NT2/D1 (cell line): ENCODE results near the gene GHRH.

Experiments
- DNase-seq: peaks from one replicate; pipeline ENCODE4 v3.0.0-alpha.2; 2011; ENCODE audit warnings: low read depth, low spot score
- H3K27me3 ChIP-seq: 2 replicates; pipeline ENCODE4 v1.6.0; 2011; ENCODE audit warnings: mild to moderate bottlenecking; ENCODE audit not compliant: insufficient read length, insufficient read depth
- H3K36me3 ChIP-seq: 2 replicates; pipeline ENCODE4 v1.6.1; 2011; ENCODE audit warnings: mild to moderate bottlenecking, low read length, mixed read lengths; ENCODE audit not compliant: insufficient read depth, insufficient read length
- H3K4me1 ChIP-seq: 2 replicates; pipeline ENCODE4 v1.5.1; 2011; ENCODE audit not compliant: insufficient read depth, insufficient read length
- H3K4me3 ChIP-seq: 2 replicates; pipeline ENCODE4 v1.5.1; 2011; ENCODE audit warnings: low read depth; ENCODE audit not compliant: insufficient read length
- H3K9ac ChIP-seq: 2 replicates; pipeline ENCODE4 v1.6.0; 2011; ENCODE audit warnings: low read depth; ENCODE audit not compliant: insufficient read length
- H3K9me3 ChIP-seq: 2 replicates; pipeline ENCODE4 v1.5.1; 2011; ENCODE audit warnings: mild to moderate bottlenecking, low read length; ENCODE audit not compliant: insufficient read depth
- SUZ12 ChIP-seq: IDR thresholded peaks from 2 replicates; pipeline ENCODE4 v1.6.1; 2011; ENCODE audit not compliant: insufficient read length, insufficient read depth; ENCODE audit errors: extremely low read depth
- YY1 ChIP-seq: IDR thresholded peaks from 2 replicates; pipeline ENCODE4 v1.6.1; 2011; ENCODE audit not compliant: insufficient read length, insufficient read depth
- ZNF274 ChIP-seq: IDR thresholded peaks from 2 replicates; pipeline ENCODE4 v1.6.1; 2011; ENCODE audit warnings: mild to moderate bottlenecking, low read depth, low read length

Gene GHRH

GRCh38 chr20:37288091-37288490 is 26.5 kb upstream of the GHRH start:
- peaks cover 18% of the 10 kb centered on the region for H3K36me3 ChIP-seq
- DNase-seq: no peak
- peaks cover 7% of the 10 kb centered on the region; the same call in 1 of the 2 replicates for H3K9me3 ChIP-seq
- H3K9ac ChIP-seq: no peak overlapping the region
- no peaks in the 10 kb centered on the region for H3K27me3 ChIP-seq
- no peak for TF ChIP-seq SUZ12
- TF ChIP-seq ZNF274: no peak
- no peak for TF ChIP-seq YY1
- H3K4me1 ChIP-seq: peaks cover 6% of the 10 kb centered on the region
- H3K4me3 ChIP-seq: no peak overlapping the region

- Histone ChIP-seq H3K36me3 (no peaks in the 10 kb centered on the region), H3K4me3 (no peak overlapping the region), H3K27me3 (no peaks in the 10 kb centered on the region), H3K9me3 (no peaks in the 10 kb centered on the region), H3K4me1 (peaks cover 9% of the 10 kb centered on the region), H3K9ac (no peak overlapping the region)
- TF ChIP-seq YY1: no peak
- no peak for TF ChIP-seq ZNF274
- no peak for DNase-seq
Measured at GRCh38 chr20:37285664-37286374, 24.2 kb upstream of the GHRH start.

- no peaks in the 10 kb centered on the region for H3K9me3 ChIP-seq
- H3K9ac ChIP-seq: no peak overlapping the region
- no peak overlapping the region for H3K4me3 ChIP-seq
- TF ChIP-seq SUZ12 (no peak), ZNF274 (no peak), YY1 (no peak)
- DNase-seq: no peak
- H3K4me1 ChIP-seq: peaks cover 9% of the 10 kb centered on the region
- H3K27me3 ChIP-seq: no peaks in the 10 kb centered on the region
- no peaks in the 10 kb centered on the region for H3K36me3 ChIP-seq
Measured at GRCh38 chr20:37284691-37285161, 23.1 kb upstream of the GHRH start.

DNA sequence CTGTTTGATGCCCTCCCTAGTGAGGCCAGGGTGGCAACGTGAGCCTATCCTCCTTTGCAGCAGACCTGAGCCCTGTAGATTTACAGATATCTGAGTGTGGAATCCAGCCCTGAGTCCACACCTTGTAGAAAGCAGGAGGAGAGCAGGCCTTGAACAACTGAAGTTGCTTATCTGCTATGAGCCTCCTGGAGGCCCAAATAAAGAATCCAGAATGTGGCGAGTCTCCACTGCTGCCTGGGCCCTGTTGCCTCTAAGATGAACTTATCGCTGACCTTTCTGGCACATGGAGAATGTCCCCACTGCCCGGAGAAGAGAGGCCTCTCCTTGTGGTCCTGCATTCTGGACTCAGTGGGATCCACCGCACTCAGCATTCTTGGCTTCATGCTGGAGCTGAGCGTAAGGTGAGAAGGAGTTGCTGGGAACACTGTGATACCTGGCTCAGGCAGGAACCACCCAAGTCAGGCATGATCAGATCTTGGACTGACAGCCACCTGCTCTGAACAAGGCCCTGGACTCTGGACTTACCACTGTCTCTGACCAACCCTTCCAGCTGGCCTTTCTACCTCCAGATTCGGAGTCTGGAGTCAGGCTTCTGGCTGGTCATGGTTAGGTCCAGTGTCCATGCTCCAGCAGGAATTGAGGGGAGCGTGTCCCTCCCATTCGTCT is 22.0 kb upstream of the GHRH start:
- H3K9ac ChIP-seq: no peak overlapping the region
- no peak for DNase-seq
- H3K27me3 ChIP-seq: no peaks in the 10 kb centered on the region
- H3K4me3 ChIP-seq: no peak overlapping the region
- no peaks in the 10 kb centered on the region for H3K9me3 ChIP-seq
- TF ChIP-seq SUZ12 (no peak), YY1 (no peak), ZNF274 (no peak)
- H3K4me1 ChIP-seq: peaks cover 7% of the 10 kb centered on the region
- no peaks in the 10 kb centered on the region for H3K36me3 ChIP-seq

DNA sequence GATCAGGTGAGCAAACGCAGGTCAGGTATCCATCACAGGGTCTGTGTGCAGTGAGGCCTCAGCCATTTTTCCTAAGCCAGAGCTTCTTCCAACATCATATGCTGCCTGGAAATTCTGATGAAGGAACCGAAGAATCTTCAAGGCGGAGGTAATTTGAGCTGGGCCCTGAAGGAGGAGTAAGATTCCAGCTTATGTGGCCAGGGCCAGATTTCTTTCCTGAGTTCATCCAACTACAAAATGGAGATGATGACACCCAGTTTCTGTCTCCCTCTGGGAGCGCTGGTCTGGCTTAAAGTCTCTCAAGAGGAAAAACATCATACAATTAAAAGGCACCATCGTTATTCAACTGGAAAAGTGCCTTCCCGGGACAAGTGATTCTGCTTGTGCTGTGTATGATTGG is 20.9 kb upstream of the GHRH start:
- Histone ChIP-seq H3K9ac (no peak overlapping the region), H3K9me3 (no peaks in the 10 kb centered on the region), H3K4me3 (no peak overlapping the region), H3K27me3 (no peaks in the 10 kb centered on the region), H3K4me1 (peaks cover 6% of the 10 kb centered on the region), H3K36me3 (no peaks in the 10 kb centered on the region)
- TF ChIP-seq ZNF274 (no peak), SUZ12 (no peak), YY1 (no peak)
- DNase-seq: no peak

DNA sequence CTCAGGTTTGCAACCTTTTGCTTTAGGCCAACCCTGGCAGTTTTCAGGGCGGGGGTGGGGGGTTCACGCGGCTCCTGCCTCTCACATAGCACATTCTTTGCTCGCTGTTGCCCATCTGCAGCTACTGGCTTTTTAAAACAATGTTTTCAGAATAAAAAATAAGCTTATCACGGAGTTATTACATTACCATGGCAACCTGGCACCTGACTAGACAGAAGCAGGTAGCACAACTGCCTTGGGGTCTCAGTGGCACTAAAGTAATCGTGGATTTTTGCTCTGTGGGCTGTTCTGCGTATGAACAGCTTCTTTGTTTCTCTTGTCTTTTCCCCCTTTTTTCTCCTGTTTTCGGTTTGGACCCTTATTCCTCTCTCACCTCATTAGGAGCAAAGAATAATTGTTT is 18.8 kb upstream of the GHRH start:
- no peak for TF ChIP-seq ZNF274
- no peak for TF ChIP-seq YY1
- no peak for TF ChIP-seq SUZ12
- Histone ChIP-seq H3K27me3 (no peaks in the 10 kb centered on the region), H3K9me3 (no peaks in the 10 kb centered on the region), H3K4me1 (peaks cover 3% of the 10 kb centered on the region), H3K36me3 (no peaks in the 10 kb centered on the region), H3K4me3 (no peak overlapping the region), H3K9ac (no peak overlapping the region)
- DNase-seq: no peak

GRCh38 chr20:37279820-37280219 is 18.2 kb upstream of the GHRH start:
- Histone ChIP-seq H3K9ac (no peak overlapping the region), H3K9me3 (no peaks in the 10 kb centered on the region), H3K4me1 (peaks cover 3% of the 10 kb centered on the region), H3K4me3 (no peak overlapping the region), H3K36me3 (no peaks in the 10 kb centered on the region), H3K27me3 (no peaks in the 10 kb centered on the region)
- TF ChIP-seq SUZ12 (no peak), YY1 (no peak), ZNF274 (no peak)
- no peak for DNase-seq
